Suprapubic skin (tissue), 4 donors: ENCODE measurements around the gene ATP4A.

Experiments
- EP300 ChIP-seq: sonication (generic); formaldehyde crosslinking; IDR thresholded peaks from one replicate; pipeline ENCODE4 v1.6.1; 2017; ENCODE audit warnings: antibody characterized with exemption
- POLR2A ChIP-seq, 2 donors: fragments of 450-650 bp; IDR thresholded peaks; one replicate each; pipeline ENCODE4 v1.6.1; 2017; ENCODE audit warnings: antibody characterized with exemption in 2 of 2, mild to moderate bottlenecking in 2 of 2, moderate library complexity in 2 of 2
- POLR2AphosphoS5 ChIP-seq, 3 donors: sonication (generic); formaldehyde crosslinking; IDR thresholded peaks; one replicate each; pipeline ENCODE4 v1.6.1; 2017; ENCODE audit warnings: antibody characterized with exemption in 3 of 3
- TF ChIP-seq, protein P1 (sequence below), 2 donors: fragments of 200-600 bp in 1 of 2; fragments of 450-650 bp in 1 of 2; sonication (generic) in 1 of 2; IDR thresholded peaks; one replicate each; pipeline ENCODE4 v1.5.1; 2016 to 2019; ENCODE audit warnings: antibody characterized with exemption in 2 of 2, mild to moderate bottlenecking in 1 of 2, moderate library complexity in 1 of 2

GRCh38 chr19:35511337-35511736 lies 52.1 kb downstream of the ATP4A start:
- TF ChIP-seq, protein P1, sequence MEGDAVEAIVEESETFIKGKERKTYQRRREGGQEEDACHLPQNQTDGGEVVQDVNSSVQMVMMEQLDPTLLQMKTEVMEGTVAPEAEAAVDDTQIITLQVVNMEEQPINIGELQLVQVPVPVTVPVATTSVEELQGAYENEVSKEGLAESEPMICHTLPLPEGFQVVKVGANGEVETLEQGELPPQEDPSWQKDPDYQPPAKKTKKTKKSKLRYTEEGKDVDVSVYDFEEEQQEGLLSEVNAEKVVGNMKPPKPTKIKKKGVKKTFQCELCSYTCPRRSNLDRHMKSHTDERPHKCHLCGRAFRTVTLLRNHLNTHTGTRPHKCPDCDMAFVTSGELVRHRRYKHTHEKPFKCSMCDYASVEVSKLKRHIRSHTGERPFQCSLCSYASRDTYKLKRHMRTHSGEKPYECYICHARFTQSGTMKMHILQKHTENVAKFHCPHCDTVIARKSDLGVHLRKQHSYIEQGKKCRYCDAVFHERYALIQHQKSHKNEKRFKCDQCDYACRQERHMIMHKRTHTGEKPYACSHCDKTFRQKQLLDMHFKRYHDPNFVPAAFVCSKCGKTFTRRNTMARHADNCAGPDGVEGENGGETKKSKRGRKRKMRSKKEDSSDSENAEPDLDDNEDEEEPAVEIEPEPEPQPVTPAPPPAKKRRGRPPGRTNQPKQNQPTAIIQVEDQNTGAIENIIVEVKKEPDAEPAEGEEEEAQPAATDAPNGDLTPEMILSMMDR (IDR thresholded peaks at IDR 0.05) = no peak
- TF ChIP-seq POLR2AphosphoS5 (IDR thresholded peaks at IDR 0.05) (no peak), POLR2A (IDR thresholded peaks at IDR 0.05) (no peak), EP300 (no peak)
